Vagina (tissue), 2 donors: ENCODE results near the gene SLC9A9.

ENCODE experiments used
- POLR2AphosphoS5 ChIP-seq, 2 donors: sonication (generic); formaldehyde crosslinking; IDR thresholded peaks; one replicate each; pipeline ENCODE4 v1.9.0; 2017; ENCODE audit warnings: antibody characterized with exemption in 2 of 2, mild to moderate bottlenecking in 2 of 2, low read depth in 1 of 2; ENCODE audit not compliant: insufficient read depth in 1 of 2
- TF ChIP-seq, protein P1 (sequence below), 3 experiments: fragments of 450-650 bp in 2 of 3; fragments of 200-600 bp in 1 of 3; sonication (generic) in 1 of 3; IDR thresholded peaks; one replicate each; pipeline ENCODE4 v1.5.1; 2017 to 2019; ENCODE audit warnings: antibody characterized with exemption in 3 of 3, mild to moderate bottlenecking in 2 of 3, moderate library complexity in 2 of 3

DNA sequence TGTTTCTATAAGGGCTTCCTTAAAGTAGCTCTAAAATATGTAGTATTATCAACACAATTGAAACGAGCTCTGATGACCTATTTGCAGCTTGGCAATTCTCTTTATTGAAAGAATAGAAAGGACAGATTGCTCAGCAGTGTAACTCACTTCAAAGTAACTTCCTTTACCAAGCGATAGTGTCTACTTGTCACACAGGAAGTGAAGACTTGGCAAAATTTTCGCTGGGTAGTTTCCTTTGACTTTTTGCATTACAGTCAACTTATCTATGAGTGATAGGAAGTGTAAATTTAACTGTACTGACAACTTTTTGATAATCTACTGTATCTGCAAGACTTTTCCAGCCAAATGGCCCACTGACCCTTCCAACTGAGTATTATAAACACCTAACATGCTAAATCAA lies 22.8 kb downstream of the SLC9A9 start:
- TF ChIP-seq, protein P1, sequence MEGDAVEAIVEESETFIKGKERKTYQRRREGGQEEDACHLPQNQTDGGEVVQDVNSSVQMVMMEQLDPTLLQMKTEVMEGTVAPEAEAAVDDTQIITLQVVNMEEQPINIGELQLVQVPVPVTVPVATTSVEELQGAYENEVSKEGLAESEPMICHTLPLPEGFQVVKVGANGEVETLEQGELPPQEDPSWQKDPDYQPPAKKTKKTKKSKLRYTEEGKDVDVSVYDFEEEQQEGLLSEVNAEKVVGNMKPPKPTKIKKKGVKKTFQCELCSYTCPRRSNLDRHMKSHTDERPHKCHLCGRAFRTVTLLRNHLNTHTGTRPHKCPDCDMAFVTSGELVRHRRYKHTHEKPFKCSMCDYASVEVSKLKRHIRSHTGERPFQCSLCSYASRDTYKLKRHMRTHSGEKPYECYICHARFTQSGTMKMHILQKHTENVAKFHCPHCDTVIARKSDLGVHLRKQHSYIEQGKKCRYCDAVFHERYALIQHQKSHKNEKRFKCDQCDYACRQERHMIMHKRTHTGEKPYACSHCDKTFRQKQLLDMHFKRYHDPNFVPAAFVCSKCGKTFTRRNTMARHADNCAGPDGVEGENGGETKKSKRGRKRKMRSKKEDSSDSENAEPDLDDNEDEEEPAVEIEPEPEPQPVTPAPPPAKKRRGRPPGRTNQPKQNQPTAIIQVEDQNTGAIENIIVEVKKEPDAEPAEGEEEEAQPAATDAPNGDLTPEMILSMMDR (IDR thresholded peaks at IDR 0.05): no peak
- no peak for TF ChIP-seq POLR2AphosphoS5 (IDR thresholded peaks at IDR 0.05; ENCODE audit: insufficient read depth in 1 of 2, low read depth in 1 of 2)
